ENCODE data around the gene NTSR1. TPM values are rescaled to one million over a fixed set of nuclear protein-coding genes. Genes with fewer than 3 reads are reported as not detected.

The NTSR1 gene
- total and polyA plus RNA-seq, 7 donors = 0.01 to 0.08 (median 0.05) TPM; not detected in 3

GRCh38 chr20:62728028-62728780, 19.6 kb downstream of the NTSR1 start:
- Histone ChIP-seq H3K36me3 (ENCODE audit: insufficient read depth in 1 of 2, low read depth in 1 of 2) (no peaks in the 10 kb centered on the region), H3K4me1 (no peaks in the 10 kb centered on the region), H3K27ac (no peak overlapping the region), H3K4me3 (no peak overlapping the region), H3K9me3 (no peaks in the 10 kb centered on the region), H3K27me3 (ENCODE audit: insufficient read depth in 3 of 3, low read length in 2 of 3) (peaks cover 0 to 58% (median 12%) of the 10 kb centered on the region in 3 donors)
- DNase-seq (peak in 1 of 2 donors; percentile 33), ATAC-seq (no peak)
- 58 to 68% (median 63%) methylated on average over 24 to 26 of the region's 26 CpGs for WGBS, 3 donors
- intact Hi-C loops (cut with DNase I) = no loop called here
- TF ChIP-seq CTCF (IDR thresholded peaks at IDR 0.05) = no peak

GRCh38 chr20:62728781-62729300, 20.2 kb downstream of the NTSR1 start:
- DNase-seq (peak in 1 of 2 donors; percentile 19), ATAC-seq (no peak)
- intact Hi-C loops (cut with DNase I) = no loop called here
- Histone ChIP-seq H3K9me3 (no peaks in the 10 kb centered on the region), H3K36me3 (ENCODE audit: insufficient read depth in 1 of 2, low read depth in 1 of 2) (no peaks in the 10 kb centered on the region), H3K27me3 (ENCODE audit: insufficient read depth in 3 of 3, low read length in 2 of 3) (peaks cover 0 to 61% (median 14%) of the 10 kb centered on the region in 3 donors), H3K4me3 (no peak overlapping the region), H3K27ac (no peak overlapping the region), H3K4me1 (no peaks in the 10 kb centered on the region)
- TF ChIP-seq CTCF (IDR thresholded peaks at IDR 0.05) = no peak
- WGBS, 3 donors = 72 to 83% (median 80%) methylated on average over 9 of the region's 9 CpGs

GRCh38 chr20:62730481-62730880, 21.8 kb downstream of the NTSR1 start:
- peaks cover 0 to 64% (median 4%) of the 10 kb centered on the region in 3 donors for H3K27me3 ChIP-seq (ENCODE audit: insufficient read depth in 3 of 3, low read length in 2 of 3)
- no peak overlapping the region for H3K27ac ChIP-seq
- no peaks in the 10 kb centered on the region for H3K9me3 ChIP-seq
- DNase-seq (peak in 1 of 2 donors; percentile 25), ATAC-seq (no peak)
- WGBS, 3 donors = 88 to 92% (median 90%) methylated on average over 13 of the region's 13 CpGs
- no peak for TF ChIP-seq CTCF (IDR thresholded peaks at IDR 0.05)
- intact Hi-C loops (cut with DNase I) = no loop called here
- no peaks in the 10 kb centered on the region for H3K36me3 ChIP-seq (ENCODE audit: insufficient read depth in 1 of 2, low read depth in 1 of 2)
- no peaks in the 10 kb centered on the region for H3K4me1 ChIP-seq
- H3K4me3 ChIP-seq = no peak overlapping the region

- Histone ChIP-seq H3K9me3 (no peaks in the 10 kb centered on the region), H3K4me1 (no peaks in the 10 kb centered on the region), H3K27ac (no peak overlapping the region), H3K27me3 (ENCODE audit: insufficient read depth in 3 of 3, low read length in 2 of 3) (peaks cover 0 to 67% (median 7%) of the 10 kb centered on the region in 3 donors), H3K36me3 (ENCODE audit: insufficient read depth in 1 of 2, low read depth in 1 of 2) (no peaks in the 10 kb centered on the region), H3K4me3 (no peak overlapping the region)
- intact Hi-C loops (cut with DNase I) = no loop called here
- ATAC-seq (no peak), DNase-seq (no peak)
- no peak for TF ChIP-seq CTCF (IDR thresholded peaks at IDR 0.05)
- WGBS, 3 donors = 85 to 92% (median 89%) methylated on average over 13 of the region's 13 CpGs
Measured at GRCh38 chr20:62732031-62732760, 23.6 kb downstream of the NTSR1 start.
